SKM-1 (cell line): Measurements from ENCODE around the gene TECPR1.

Experiments
- DNase-seq: peaks from one replicate; lab custom pipeline; 2025; ENCODE audit not compliant: unreplicated experiment; lab: John Stamatoyannopoulos, UW

The TECPR1 gene

GRCh38 chr7:98170966-98171365, 81.1 kb downstream of the TECPR1 start:
- DNase-seq, result no peak

GRCh38 chr7:98168904-98169621, 83.0 kb downstream of the TECPR1 start:
- DNase-seq, result no peak

GRCh38 chr7:98168181-98168903, 83.7 kb downstream of the TECPR1 start:
- peak; percentile 11 for DNase-seq

GRCh38 chr7:98167653-98168052, 84.4 kb downstream of the TECPR1 start:
- no peak for DNase-seq

GRCh38 chr7:98166668-98166970, 85.4 kb downstream of the TECPR1 start:
- DNase-seq, result no peak

GRCh38 chr7:98165827-98166667, 86.0 kb downstream of the TECPR1 start:
- no peak for DNase-seq
